ENCODE results near the gene KLHL12.
A peak's percentile ranks its signal among the peaks of the same experiment; 100 is the strongest.

The KLHL12 gene

GRCh38 chr1:202958544-202959275 is 31.7 kb upstream of the KLHL12 start:
- peak overlapping the region; percentile 84 for H3K4me3 ChIP-seq (replicated peaks; ENCODE audit: low read depth, low read length)
- TF ChIP-seq CTCF (IDR thresholded peaks at IDR 0.05; ENCODE audit: low read depth, low read length, missing control alignments): no peak
- DNase-seq (ENCODE audit: extremely low read depth, low read depth): no peak

GRCh38 chr1:202957733-202958543 is 30.9 kb upstream of the KLHL12 start, which contains the start of gene ADIPOR1:
Gene ADIPOR1, minus strand, starts transcription at chr1:202958312. Its CDS starts 7,242 bp downstream, at chr1:202951070.
- no peak for DNase-seq (ENCODE audit: extremely low read depth, low read depth)
- TF ChIP-seq CTCF (IDR thresholded peaks at IDR 0.05; ENCODE audit: low read depth, low read length, missing control alignments): no peak
- peak within 1 kb of the TSS; percentile 84 for H3K4me3 ChIP-seq (replicated peaks; ENCODE audit: low read depth, low read length)

GRCh38 chr1:202956969-202957368 is 29.9 kb upstream of the KLHL12 start:
- no peak for DNase-seq (ENCODE audit: extremely low read depth, low read depth)
- TF ChIP-seq CTCF (IDR thresholded peaks at IDR 0.05; ENCODE audit: low read depth, low read length, missing control alignments): no peak
- peak overlapping the region; percentile 84 for H3K4me3 ChIP-seq (replicated peaks; ENCODE audit: low read depth, low read length)

- DNase-seq (ENCODE audit: extremely low read depth, low read depth): no peak
- no peak for TF ChIP-seq CTCF (IDR thresholded peaks at IDR 0.05; ENCODE audit: low read depth, low read length, missing control alignments)
- H3K4me3 ChIP-seq (replicated peaks; ENCODE audit: low read depth, low read length): no peak overlapping the region
Measured at GRCh38 chr1:202954057-202954745, 27.2 kb upstream of the KLHL12 start.

GRCh38 chr1:202953392-202953791 is 26.4 kb upstream of the KLHL12 start:
- no peak for DNase-seq (ENCODE audit: extremely low read depth, low read depth)
- TF ChIP-seq CTCF (IDR thresholded peaks at IDR 0.05; ENCODE audit: low read depth, low read length, missing control alignments): no peak
- H3K4me3 ChIP-seq (replicated peaks; ENCODE audit: low read depth, low read length): no peak overlapping the region

GRCh38 chr1:202952818-202953217 is 25.8 kb upstream of the KLHL12 start:
- no peak overlapping the region for H3K4me3 ChIP-seq (replicated peaks; ENCODE audit: low read depth, low read length)
- TF ChIP-seq CTCF (IDR thresholded peaks at IDR 0.05; ENCODE audit: low read depth, low read length, missing control alignments): no peak
- DNase-seq (ENCODE audit: extremely low read depth, low read depth): no peak
